NCI-H2227 (cell line): ENCODE data around the gene TERB1.
"Not testable (repeated sequence)": the region's sequence is repeated elsewhere in the genome, so short reads cannot be mapped to it uniquely, and the experiment has no call there.

Experiments used
- DNase-seq: peaks from one replicate; lab custom pipeline; 2025; ENCODE audit not compliant: unreplicated experiment; lab: John Stamatoyannopoulos, UW

The TERB1 gene

GRCh38 chr16:66824006-66824405 lies 22.6 kb upstream of the TERB1 start:
- no peak for DNase-seq

- DNase-seq = no peak
These were observed 13.3 kb upstream of the TERB1 start for GRCh38 chr16:66814734-66815133.

GRCh38 chr16:66811043-66811442 lies 9.7 kb upstream of the TERB1 start:
- DNase-seq = no peak

GRCh38 chr16:66810391-66810790 lies 9.0 kb upstream of the TERB1 start:
- no peak for DNase-seq

- no peak for DNase-seq
These were observed 8.4 kb upstream of the TERB1 start for GRCh38 chr16:66809765-66810164.

- no peak for DNase-seq
These were observed 775 bp upstream of the TERB1 start for GRCh38 chr16:66802159-66802558.

GRCh38 chr16:66800856-66801255 lies 528 bp downstream of the TERB1 start:
- no peak for DNase-seq

GRCh38 chr16:66798161-66798560 lies 3.2 kb downstream of the TERB1 start:
- no peak for DNase-seq

- not testable (repeated sequence) for DNase-seq
These were observed 7.4 kb downstream of the TERB1 start for GRCh38 chr16:66793984-66794383.

- no peak for DNase-seq
These were observed 11.2 kb downstream of the TERB1 start for GRCh38 chr16:66790130-66790733.

GRCh38 chr16:66787427-66787826 lies 14.0 kb downstream of the TERB1 start:
- no peak for DNase-seq

- DNase-seq = no peak
These were observed 14.8 kb downstream of the TERB1 start for GRCh38 chr16:66786551-66786950.

- DNase-seq = no peak
These were observed 24.9 kb downstream of the TERB1 start for GRCh38 chr16:66776457-66776856.

- DNase-seq = no peak
These were observed 26.4 kb downstream of the TERB1 start for GRCh38 chr16:66774981-66775380.

GRCh38 chr16:66758086-66758485 lies 43.3 kb downstream of the TERB1 start:
- DNase-seq = no peak

- DNase-seq = no peak
These were observed 46.6 kb downstream of the TERB1 start for GRCh38 chr16:66754819-66755218.

- DNase-seq = no peak
These were observed 47.2 kb downstream of the TERB1 start for GRCh38 chr16:66754211-66754610.

GRCh38 chr16:66752958-66753357 lies 48.4 kb downstream of the TERB1 start:
- DNase-seq = no peak

- DNase-seq = peak; percentile 24
These were observed 49.0 kb downstream of the TERB1 start for GRCh38 chr16:66752379-66752778.

GRCh38 chr16:66751992-66752322 lies 49.4 kb downstream of the TERB1 start:
- no peak for DNase-seq

- DNase-seq = peak; percentile 84
These were observed 49.9 kb downstream of the TERB1 start, which contains the start of gene DYNC1LI2 for GRCh38 chr16:66751303-66751991. DYNC1LI2 (minus strand) TSS chr16:66751609; CDS start chr16:66751591, 18 bp downstream.

- DNase-seq = peak; percentile 24
These were observed 50.4 kb downstream of the TERB1 start for GRCh38 chr16:66751053-66751302.
